Activated T-helper 2 cell treated with anti-CD3 and anti-CD28 coated beads, Interferon-gamma antibody, Interleukin-2, Interleukin-4, amounts not matched to agents 10 μg/mL and 5 μg/mL and 100 μg/mL, durations not matched to agents 14 hours and 24 hours and 36 hours (primary cell): ENCODE results near the gene MSRB3. TPM values are rescaled to one million over a fixed set of nuclear protein-coding genes. Genes with fewer than 3 reads are reported as not detected.
"Not testable (repeated sequence)": the region's sequence is repeated elsewhere in the genome, so short reads cannot be mapped to it uniquely, and the experiment has no call there.

Source experiments
- DNase-seq: peaks from one replicate; pipeline ENCODE4 v3.0.0; 2021; ENCODE audit warnings: low spot score
- H3K27ac Mint-ChIP-seq: one replicate; pipeline ENCODE4 v1.8.0; 2021; ENCODE audit warnings: mixed read lengths
- H3K27me3 Mint-ChIP-seq: one replicate; pipeline ENCODE4 v1.8.0; 2021; ENCODE audit warnings: low read depth, mixed read lengths
- H3K36me3 Mint-ChIP-seq: one replicate; pipeline ENCODE4 v1.8.0; 2021; ENCODE audit warnings: low read depth, mixed read lengths
- H3K4me1 Mint-ChIP-seq: one replicate; pipeline ENCODE4 v1.8.0; 2021; ENCODE audit warnings: low read depth, mixed read lengths
- H3K4me3 Mint-ChIP-seq: one replicate; pipeline ENCODE4 v1.8.0; 2021; ENCODE audit warnings: low read depth, mild to moderate bottlenecking, moderate library complexity, mixed read lengths
- H3K9me3 Mint-ChIP-seq: one replicate; pipeline ENCODE4 v1.8.0; 2021; ENCODE audit warnings: mixed read lengths
- intact Hi-C: fragments of 100-400 bp; cut with micrococcal nuclease; formaldehyde crosslinking; loops from one replicate; pipeline ENCODE4 v1.15.1; 2023
- total RNA-seq: library from RNA; stranded (reverse); gene quantifications from 2 replicates; pipeline ENCODE4 v1.2.3, GENCODE V29; 2022

Gene MSRB3
- total RNA-seq, 1 donor from 2014 or later: 0.18 TPM

- Mint-ChIP-seq H3K27me3 (no peaks in the 10 kb centered on the region), H3K9me3 (no peaks in the 10 kb centered on the region), H3K36me3 (no peaks in the 10 kb centered on the region), H3K27ac (no peak overlapping the region), H3K4me1 (no peaks in the 10 kb centered on the region), H3K4me3 (no peak overlapping the region)
- intact Hi-C loops: no loop called here
- no peak for DNase-seq
Measured at GRCh38 chr12:65430006-65430405, 151.5 kb downstream of the MSRB3 start.

GRCh38 chr12:65430571-65431306 is 152.3 kb downstream of the MSRB3 start:
- no peaks in the 10 kb centered on the region for H3K4me1 Mint-ChIP-seq
- H3K36me3 Mint-ChIP-seq: no peaks in the 10 kb centered on the region
- no peak overlapping the region for H3K27ac Mint-ChIP-seq
- no peak for DNase-seq
- no peaks in the 10 kb centered on the region for H3K9me3 Mint-ChIP-seq
- no peak overlapping the region for H3K4me3 Mint-ChIP-seq
- no peaks in the 10 kb centered on the region for H3K27me3 Mint-ChIP-seq
- intact Hi-C loops: no loop called here

- Mint-ChIP-seq H3K36me3 (no peaks in the 10 kb centered on the region), H3K27ac (no peak overlapping the region), H3K9me3 (no peaks in the 10 kb centered on the region), H3K27me3 (no peaks in the 10 kb centered on the region), H3K4me1 (no peaks in the 10 kb centered on the region), H3K4me3 (no peak overlapping the region)
- no peak for DNase-seq
- intact Hi-C loops: no loop called here
Measured at GRCh38 chr12:65432114-65432513, 153.6 kb downstream of the MSRB3 start.

GRCh38 chr12:65432651-65433050 is 154.2 kb downstream of the MSRB3 start:
- H3K9me3 Mint-ChIP-seq: no peaks in the 10 kb centered on the region
- no peaks in the 10 kb centered on the region for H3K36me3 Mint-ChIP-seq

GRCh38 chr12:65434737-65435136 is 156.3 kb downstream of the MSRB3 start:
- intact Hi-C loops: no loop called here
- H3K36me3 Mint-ChIP-seq: no peaks in the 10 kb centered on the region
- H3K9me3 Mint-ChIP-seq: no peaks in the 10 kb centered on the region
- H3K27me3 Mint-ChIP-seq: no peaks in the 10 kb centered on the region
- no peak overlapping the region for H3K4me3 Mint-ChIP-seq
- DNase-seq: no peak
- H3K27ac Mint-ChIP-seq: no peak overlapping the region
- no peaks in the 10 kb centered on the region for H3K4me1 Mint-ChIP-seq

More at GRCh38 chr12:65432651-65433050, 154.2 kb downstream of the MSRB3 start:
- DNase-seq: no peak
- no peak overlapping the region for H3K4me3 Mint-ChIP-seq
- H3K27me3 Mint-ChIP-seq: no peaks in the 10 kb centered on the region
- no peaks in the 10 kb centered on the region for H3K4me1 Mint-ChIP-seq
- no peak overlapping the region for H3K27ac Mint-ChIP-seq
- intact Hi-C loops: no loop called here

GRCh38 chr12:65443038-65443437 is 164.6 kb downstream of the MSRB3 start:
- Mint-ChIP-seq H3K36me3 (no peaks in the 10 kb centered on the region), H3K27ac (no peak overlapping the region), H3K9me3 (no peaks in the 10 kb centered on the region), H3K27me3 (peaks cover 2% of the 10 kb centered on the region), H3K4me3 (no peak overlapping the region), H3K4me1 (no peaks in the 10 kb centered on the region)
- intact Hi-C loops: no loop called here
- DNase-seq: no peak

GRCh38 chr12:65444996-65445395 is 166.5 kb downstream of the MSRB3 start:
- intact Hi-C loops: no loop called here
- H3K36me3 Mint-ChIP-seq: no peaks in the 10 kb centered on the region
- H3K4me1 Mint-ChIP-seq: no peaks in the 10 kb centered on the region
- no peak overlapping the region for H3K27ac Mint-ChIP-seq
- no peak for DNase-seq
- no peak overlapping the region for H3K4me3 Mint-ChIP-seq
- H3K27me3 Mint-ChIP-seq: peaks cover 2% of the 10 kb centered on the region
- no peaks in the 10 kb centered on the region for H3K9me3 Mint-ChIP-seq

- no peaks in the 10 kb centered on the region for H3K36me3 Mint-ChIP-seq
- intact Hi-C loops: no loop called here
- H3K4me3 Mint-ChIP-seq: no peak overlapping the region
- H3K4me1 Mint-ChIP-seq: no peaks in the 10 kb centered on the region
- peaks cover 2% of the 10 kb centered on the region for H3K27me3 Mint-ChIP-seq
- DNase-seq: no peak
- no peaks in the 10 kb centered on the region for H3K9me3 Mint-ChIP-seq
- H3K27ac Mint-ChIP-seq: no peak overlapping the region
Measured at GRCh38 chr12:65446901-65447300, 168.4 kb downstream of the MSRB3 start.

- peaks cover 2% of the 10 kb centered on the region for H3K27me3 Mint-ChIP-seq
- H3K9me3 Mint-ChIP-seq: no peaks in the 10 kb centered on the region
- no peak overlapping the region for H3K27ac Mint-ChIP-seq
- DNase-seq: no peak
- H3K4me1 Mint-ChIP-seq: no peaks in the 10 kb centered on the region
- intact Hi-C loops: no loop called here
- no peak overlapping the region for H3K4me3 Mint-ChIP-seq
- H3K36me3 Mint-ChIP-seq: no peaks in the 10 kb centered on the region
Measured at GRCh38 chr12:65449400-65449799, 170.9 kb downstream of the MSRB3 start.

GRCh38 chr12:65450625-65451024 is 172.1 kb downstream of the MSRB3 start:
- H3K9me3 Mint-ChIP-seq: no peaks in the 10 kb centered on the region

GRCh38 chr12:65454115-65454787 is 175.8 kb downstream of the MSRB3 start:
- no peak overlapping the region for H3K27ac Mint-ChIP-seq
- intact Hi-C loops: no loop called here
- no peaks in the 10 kb centered on the region for H3K9me3 Mint-ChIP-seq
- no peak for DNase-seq
- H3K36me3 Mint-ChIP-seq: no peaks in the 10 kb centered on the region
- no peaks in the 10 kb centered on the region for H3K27me3 Mint-ChIP-seq
- no peaks in the 10 kb centered on the region for H3K4me1 Mint-ChIP-seq
- no peak overlapping the region for H3K4me3 Mint-ChIP-seq

More at GRCh38 chr12:65450625-65451024, 172.1 kb downstream of the MSRB3 start:
- H3K27ac Mint-ChIP-seq: no peak overlapping the region
- no peaks in the 10 kb centered on the region for H3K36me3 Mint-ChIP-seq
- H3K4me1 Mint-ChIP-seq: no peaks in the 10 kb centered on the region
- H3K27me3 Mint-ChIP-seq: no peaks in the 10 kb centered on the region
- intact Hi-C loops: no loop called here
- H3K4me3 Mint-ChIP-seq: no peak overlapping the region
- DNase-seq: no peak

GRCh38 chr12:65457341-65457740 is 178.9 kb downstream of the MSRB3 start:
- H3K9me3 Mint-ChIP-seq, DNase-seq, intact Hi-C loops, H3K4me3 Mint-ChIP-seq, H3K36me3 Mint-ChIP-seq, H3K27ac Mint-ChIP-seq, H3K4me1 Mint-ChIP-seq, H3K27me3 Mint-ChIP-seq: not testable (repeated sequence)

GRCh38 chr12:65458718-65459117 is 180.2 kb downstream of the MSRB3 start:
- Mint-ChIP-seq H3K4me3 (no peak overlapping the region), H3K9me3 (no peaks in the 10 kb centered on the region), H3K27ac (no peak overlapping the region), H3K36me3 (no peaks in the 10 kb centered on the region), H3K4me1 (no peaks in the 10 kb centered on the region), H3K27me3 (no peaks in the 10 kb centered on the region)
- intact Hi-C loops: no loop called here
- DNase-seq: no peak
